LNCAP (cell line): ENCODE data around the gene KRT76.

Experiments used
- TF ChIP-seq, protein P1 (sequence below): fragments of 450-650 bp; IDR thresholded peaks from 2 replicates; pipeline ENCODE4 v1.5.1; 2017; ENCODE audit warnings: mild to moderate bottlenecking

KRT76 gene

DNA sequence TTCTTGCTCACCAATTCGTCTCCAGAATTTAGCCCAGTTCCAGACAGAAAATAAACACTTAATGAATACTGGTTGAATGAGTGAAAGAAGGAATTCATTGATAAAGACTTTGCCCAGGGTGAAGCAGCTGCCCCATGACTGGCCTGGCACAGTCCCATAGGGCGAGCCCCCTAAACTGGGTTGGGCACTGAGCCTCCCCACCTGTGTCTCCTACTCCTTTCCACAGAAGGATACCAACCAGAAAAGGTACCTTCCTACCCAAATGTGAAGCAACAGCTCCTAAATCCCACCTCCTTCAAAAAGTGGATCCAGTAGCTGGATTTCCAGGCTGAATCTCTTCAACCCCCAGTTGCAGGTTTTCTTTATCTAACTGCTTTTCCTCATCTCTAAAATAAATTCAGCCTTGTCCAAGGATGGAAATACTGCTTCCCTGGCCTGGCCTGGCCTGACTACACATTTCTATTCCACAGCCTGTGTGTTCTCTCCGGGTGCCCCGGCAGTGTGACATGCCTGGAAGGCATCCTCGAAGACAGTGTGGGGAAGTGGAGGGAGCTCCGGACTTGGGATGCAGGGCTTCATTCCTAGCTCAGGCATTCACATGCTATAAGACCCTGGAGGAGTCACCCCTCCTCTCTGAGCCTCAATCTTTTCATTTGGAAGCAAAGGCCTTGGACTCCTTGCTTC, 11.2 kb upstream of the KRT76 start:
- TF ChIP-seq, protein P1, sequence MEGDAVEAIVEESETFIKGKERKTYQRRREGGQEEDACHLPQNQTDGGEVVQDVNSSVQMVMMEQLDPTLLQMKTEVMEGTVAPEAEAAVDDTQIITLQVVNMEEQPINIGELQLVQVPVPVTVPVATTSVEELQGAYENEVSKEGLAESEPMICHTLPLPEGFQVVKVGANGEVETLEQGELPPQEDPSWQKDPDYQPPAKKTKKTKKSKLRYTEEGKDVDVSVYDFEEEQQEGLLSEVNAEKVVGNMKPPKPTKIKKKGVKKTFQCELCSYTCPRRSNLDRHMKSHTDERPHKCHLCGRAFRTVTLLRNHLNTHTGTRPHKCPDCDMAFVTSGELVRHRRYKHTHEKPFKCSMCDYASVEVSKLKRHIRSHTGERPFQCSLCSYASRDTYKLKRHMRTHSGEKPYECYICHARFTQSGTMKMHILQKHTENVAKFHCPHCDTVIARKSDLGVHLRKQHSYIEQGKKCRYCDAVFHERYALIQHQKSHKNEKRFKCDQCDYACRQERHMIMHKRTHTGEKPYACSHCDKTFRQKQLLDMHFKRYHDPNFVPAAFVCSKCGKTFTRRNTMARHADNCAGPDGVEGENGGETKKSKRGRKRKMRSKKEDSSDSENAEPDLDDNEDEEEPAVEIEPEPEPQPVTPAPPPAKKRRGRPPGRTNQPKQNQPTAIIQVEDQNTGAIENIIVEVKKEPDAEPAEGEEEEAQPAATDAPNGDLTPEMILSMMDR, result no peak

GRCh38 chr12:52787324-52788191, 10.4 kb upstream of the KRT76 start:
- TF ChIP-seq, protein P1, result no peak

GRCh38 chr12:52784909-52785308, 7.8 kb upstream of the KRT76 start:
- TF ChIP-seq, protein P1, result no peak

DNA sequence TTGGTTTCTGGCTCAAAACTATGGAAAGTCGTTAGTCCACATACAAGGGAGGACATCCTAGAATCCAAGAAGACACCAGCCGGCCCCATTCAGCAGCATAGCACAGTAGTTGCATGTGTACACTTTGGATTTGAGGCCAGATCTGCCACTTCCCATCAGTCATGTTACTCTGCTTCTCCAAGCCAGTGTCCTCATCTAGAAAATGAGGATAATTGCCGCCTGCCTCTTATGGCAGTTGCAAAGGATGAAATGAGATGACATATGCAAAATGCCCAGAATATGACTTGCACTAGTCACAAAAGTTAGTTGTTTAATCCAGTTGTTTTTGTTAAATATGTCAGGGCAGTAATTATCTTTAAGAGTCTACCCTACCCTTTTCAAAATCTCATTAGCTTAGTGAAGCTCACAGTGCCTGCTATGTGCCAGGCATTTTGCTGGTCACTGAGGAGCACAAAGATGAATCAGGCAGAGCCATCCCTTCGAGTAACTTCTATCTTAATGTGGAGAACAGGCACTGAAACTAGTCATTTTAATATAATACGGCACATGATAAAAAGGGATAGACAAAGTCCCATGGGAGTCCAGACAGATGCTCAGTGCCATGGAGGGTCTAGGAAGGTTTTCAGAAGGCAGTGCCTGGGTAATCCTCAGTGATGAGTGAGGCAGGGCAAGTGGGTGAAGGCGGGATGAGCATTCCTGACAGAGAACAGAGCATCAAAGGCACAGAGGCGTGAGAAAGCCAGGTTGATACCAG, 6.6 kb upstream of the KRT76 start:
- TF ChIP-seq, protein P1, result no peak

GRCh38 chr12:52782502-52782901, 5.4 kb upstream of the KRT76 start:
- TF ChIP-seq, protein P1, result no peak

DNA sequence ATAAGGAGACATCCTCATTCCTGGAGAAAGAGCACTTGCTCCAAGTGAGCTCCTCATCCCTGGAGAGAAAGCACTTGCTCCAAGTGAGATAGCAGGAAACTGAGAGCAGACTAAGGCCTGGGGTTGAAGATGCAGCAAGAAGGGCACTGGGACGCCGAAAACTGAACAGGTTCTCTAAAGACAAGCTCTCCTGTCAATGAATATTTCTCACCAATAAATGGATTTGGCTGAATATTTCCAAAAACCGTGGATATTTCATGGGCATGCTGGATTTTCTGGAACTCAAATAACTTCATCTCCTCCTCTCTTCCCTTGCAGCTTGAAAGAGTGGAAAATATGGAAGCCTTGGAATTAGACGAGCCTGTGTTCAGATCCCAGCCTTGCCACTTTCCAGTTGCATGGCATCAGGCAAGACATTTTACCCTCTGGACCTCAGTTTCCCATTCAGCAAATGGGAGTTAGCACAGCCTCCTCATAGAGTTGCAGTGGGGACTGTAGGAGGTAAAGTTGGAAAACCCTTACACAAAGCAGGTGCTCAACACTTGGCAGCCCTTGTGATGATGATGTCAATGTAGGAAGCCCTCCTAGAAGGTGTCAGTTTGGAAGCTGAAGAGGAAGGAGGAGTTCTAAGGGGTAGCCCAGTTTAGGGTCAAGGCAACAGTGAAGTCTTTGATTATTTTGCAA, 4.4 kb upstream of the KRT76 start:
- TF ChIP-seq, protein P1, result no peak

- TF ChIP-seq, protein P1, result no peak
Observed at GRCh38 chr12:52779914-52780313, 2.8 kb upstream of the KRT76 start.
